ENCODE results near the gene CLDN4.

CLDN4 gene

GRCh38 chr7:73876973-73877372 lies 46.2 kb downstream of the CLDN4 start:
- no peak for DNase-seq

GRCh38 chr7:73879977-73880681 lies 49.3 kb downstream of the CLDN4 start:
- DNase-seq = no peak

- no peak for DNase-seq
These were observed 50.0 kb downstream of the CLDN4 start for GRCh38 chr7:73880755-73881328.

- no peak for DNase-seq
These were observed 50.7 kb downstream of the CLDN4 start for GRCh38 chr7:73881352-73882046.

GRCh38 chr7:73882047-73882402 lies 51.2 kb downstream of the CLDN4 start:
- DNase-seq = no peak

All from KG1 (cell line).